ENCODE data around the gene TM7SF3.

DNA sequence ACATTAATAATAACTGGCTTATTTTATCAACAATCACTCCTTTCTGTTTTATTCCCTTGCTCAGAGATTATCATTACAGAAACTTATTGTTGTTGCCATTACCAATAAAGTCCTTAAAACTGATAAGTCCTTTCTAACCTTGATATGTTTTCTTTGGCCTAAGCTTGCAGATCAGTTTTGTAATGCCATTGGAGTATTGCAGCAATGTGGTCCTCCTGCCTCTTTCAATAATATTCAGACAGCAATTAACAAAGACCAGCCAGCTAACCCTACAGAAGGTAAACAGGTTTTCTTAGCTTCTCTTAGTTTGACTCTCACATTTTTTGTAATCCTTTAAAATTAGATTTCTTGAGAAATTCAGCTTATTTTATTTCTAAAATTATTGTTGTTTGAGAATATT, 12.1 kb upstream of the TM7SF3 start:
- TF ChIP-seq ZNF274 (IDR thresholded peaks at IDR 0.05; ENCODE audit: low read depth, low read length) (no peak), YY1 (IDR thresholded peaks at IDR 0.05; ENCODE audit: insufficient read depth, insufficient read length) (no peak)

Data from NT2/D1 (cell line).